Epidermal melanocyte (primary cell): Measurements from ENCODE around the gene CEACAM21.

Experiments used
- DNase-seq: peaks from one replicate; pipeline ENCODE4 v3.0.0; 2011; ENCODE audit warnings: low spot score; ENCODE audit not compliant: insufficient read length

Gene CEACAM21

DNA sequence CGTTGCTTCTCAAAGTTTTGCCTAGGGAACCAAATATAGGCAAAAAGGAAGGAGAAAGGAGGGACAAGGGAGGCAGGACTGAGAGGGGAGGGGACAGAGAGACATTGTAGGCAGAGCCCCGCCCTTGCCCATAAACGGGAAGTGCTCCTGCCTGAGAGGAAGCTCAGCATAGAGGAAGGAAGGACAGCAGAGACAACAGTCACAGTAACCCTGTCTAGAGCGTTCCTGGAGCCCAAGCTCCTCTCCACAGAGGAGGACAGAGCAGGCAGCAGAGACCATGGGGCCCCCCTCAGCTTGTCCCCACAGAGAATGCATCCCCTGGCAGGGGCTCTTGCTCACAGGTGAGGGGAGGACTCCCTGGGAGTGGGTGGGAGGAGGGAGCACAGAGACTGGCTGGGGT lies at the start of gene CEACAM21:
CEACAM21 (plus strand) TSS at position 169 of the 400 bp plus-strand sequence; CDS start at position 278, 109 bp downstream.
- DNase-seq = no peak

DNA sequence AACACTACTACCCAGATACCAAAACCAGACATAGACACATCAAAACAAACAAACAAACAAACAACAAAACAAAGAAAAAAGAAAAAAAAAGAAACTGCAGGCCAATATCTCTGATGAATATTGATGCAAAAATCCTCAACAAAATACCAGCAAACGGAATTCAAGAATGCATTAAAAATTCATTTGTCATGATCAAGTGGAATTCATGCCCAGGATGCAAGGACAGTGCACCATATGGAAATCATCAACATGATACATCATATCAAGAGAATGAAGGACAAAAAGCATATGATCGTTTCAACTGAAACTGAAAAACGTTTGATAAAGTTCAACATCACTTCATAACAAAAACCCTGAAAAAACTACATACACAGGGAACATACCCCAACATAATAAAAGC lies 48.9 kb upstream of the CEACAM21 start:
- DNase-seq = no peak

DNA sequence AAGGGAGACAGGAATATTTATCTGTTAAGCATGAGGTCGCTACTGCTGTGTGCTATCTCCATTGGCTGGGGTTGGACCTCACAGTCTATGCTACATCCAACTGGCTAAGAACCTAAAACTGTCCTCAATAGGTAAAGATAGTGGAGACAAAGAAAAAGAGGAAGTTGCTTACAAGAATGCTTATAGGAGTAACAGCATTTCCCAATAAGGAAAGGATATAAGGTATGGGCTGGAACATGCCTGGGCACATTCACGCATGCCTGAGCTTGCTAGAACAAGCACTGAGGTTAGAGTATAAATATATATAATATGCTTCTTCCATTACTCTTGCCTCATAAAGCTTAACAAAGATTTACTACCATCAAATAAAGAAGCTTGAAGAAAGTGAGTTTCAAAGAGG lies 47.9 kb upstream of the CEACAM21 start:
- DNase-seq = no peak

DNA sequence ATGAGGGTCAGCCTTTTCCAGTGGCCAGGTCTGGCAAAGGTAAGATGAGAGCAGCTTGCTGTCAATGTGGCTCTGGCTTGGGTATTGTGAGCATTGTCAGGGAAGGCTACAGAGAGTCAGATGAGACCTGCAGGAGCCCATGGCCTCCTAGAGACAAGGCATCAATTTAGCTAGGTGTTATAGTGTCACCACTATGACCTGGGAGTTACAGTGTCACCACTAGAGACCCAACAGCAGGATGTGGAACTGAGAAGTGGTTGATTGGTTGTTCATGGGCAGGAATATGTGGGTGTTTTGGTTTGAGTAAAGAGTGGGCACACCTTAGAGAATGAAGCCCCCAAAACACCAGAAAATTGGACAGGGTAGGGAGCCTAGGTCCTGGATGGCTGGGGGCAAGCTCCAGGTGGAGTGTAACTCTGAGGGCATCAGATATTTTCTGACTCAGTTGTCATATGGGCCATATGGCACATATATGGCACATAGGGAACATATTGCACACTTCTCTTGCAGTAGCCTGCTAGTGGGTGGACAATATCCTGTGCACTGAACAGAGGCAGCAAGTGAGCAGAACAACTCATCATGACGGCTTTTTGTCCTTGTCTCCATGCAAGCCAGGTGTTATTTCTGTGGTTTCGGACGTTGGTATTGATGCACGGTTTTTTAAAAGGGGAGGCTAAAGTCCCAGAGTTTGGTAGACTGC lies 46.3 kb upstream of the CEACAM21 start:
- DNase-seq = no peak

DNA sequence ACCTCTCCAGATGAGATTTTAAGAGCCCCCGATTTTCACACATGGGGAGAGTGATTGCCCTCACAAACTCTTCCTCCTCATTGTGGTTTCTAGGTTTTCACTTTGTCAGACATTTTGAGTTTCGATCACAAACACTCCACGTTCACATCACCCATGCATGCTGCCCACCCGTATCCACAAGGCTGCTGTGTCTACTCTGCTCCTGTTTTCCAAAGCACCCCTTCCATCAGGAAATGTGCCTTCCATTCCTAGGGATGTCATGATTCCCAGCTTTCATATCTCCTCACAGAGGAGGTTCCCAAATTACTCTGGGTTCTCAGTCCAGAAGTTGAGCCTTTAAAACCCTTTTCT lies 45.8 kb upstream of the CEACAM21 start:
- DNase-seq = no peak

DNA sequence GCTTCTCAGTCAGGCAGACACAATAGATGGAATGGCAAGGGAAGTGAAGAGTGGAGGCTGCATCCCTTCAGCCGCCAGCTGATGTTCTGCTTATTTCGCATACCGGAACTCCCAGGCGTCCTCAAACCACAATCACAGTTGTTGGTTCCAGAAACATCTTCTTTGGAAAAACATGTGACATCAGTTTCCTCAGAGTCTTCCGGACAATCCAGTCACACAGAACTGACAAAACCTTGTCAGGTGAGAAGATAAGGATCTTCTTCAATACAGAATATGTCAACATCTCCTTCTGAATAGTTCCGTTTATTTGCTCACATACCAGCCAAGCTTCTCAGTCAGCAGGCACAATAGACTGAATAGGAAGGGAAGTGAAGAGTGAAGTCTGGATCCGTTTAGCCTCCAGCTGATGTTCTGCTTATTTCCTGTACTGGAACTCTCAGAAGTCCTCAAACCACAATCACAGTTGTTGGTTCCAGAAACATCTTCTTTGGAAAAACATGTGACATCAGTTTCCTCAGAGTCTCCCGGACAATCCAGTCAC lies 45.1 kb upstream of the CEACAM21 start:
- no peak for DNase-seq

DNA sequence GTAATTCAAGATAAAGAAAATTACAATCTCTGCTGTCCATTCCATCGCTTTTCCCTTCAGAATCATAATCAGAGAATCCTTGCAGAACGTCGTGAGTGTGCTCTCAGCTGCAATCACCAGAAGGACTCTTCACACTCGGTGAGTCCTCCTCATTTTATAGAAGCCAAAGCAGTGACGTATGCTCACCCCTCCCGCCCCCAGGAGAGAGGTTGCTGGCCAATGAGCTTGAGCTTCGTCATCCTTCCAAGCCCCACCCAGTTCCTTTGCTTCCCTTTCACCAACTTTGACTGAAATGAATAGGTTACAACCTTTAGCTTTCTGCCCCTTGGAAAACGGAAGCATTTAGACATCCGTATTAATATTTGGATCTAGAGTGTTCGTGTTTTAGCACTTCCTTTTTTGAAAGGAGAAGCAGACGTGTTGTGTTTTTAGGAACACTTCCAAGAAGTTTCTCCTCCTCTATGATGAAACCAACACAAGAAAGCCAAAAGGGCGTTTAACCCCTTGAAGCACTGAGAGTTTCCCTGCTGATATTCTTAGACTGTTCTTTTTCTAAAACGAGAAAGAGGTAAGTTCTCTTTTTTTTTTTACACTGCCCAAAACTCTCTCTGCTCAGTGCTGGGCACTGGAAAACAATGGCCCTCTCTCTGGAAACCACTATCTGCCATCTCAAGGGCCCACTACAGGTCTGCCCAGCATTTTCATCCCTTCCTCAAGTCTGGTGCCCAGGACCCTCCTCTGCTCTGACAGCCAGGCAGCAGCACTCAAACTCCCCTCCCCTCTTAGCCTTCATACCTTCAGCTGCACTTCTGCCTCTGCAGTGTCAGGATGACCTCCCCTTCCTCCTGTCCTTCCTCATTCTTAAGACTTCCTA lies 44.3 kb upstream of the CEACAM21 start:
- no peak for DNase-seq

DNA sequence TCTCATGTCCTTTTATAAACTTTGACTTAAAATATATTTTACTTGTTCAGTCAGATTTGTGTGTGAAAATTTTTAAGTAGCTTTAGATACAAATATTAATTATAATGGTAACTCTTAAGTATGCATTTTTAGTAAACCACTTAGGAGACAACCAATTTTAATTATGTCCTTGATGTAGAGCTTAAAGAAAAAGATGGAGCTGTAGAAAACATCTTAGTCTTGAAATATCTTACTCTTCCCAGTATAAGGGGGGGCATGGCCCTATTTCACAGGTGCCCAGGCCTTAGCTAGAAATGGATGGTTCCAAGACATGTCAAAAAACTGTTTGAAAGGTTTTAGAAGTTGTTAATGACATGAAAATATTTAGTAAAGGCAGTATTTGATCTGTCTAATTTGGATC lies 43.4 kb upstream of the CEACAM21 start:
- DNase-seq = no peak

DNA sequence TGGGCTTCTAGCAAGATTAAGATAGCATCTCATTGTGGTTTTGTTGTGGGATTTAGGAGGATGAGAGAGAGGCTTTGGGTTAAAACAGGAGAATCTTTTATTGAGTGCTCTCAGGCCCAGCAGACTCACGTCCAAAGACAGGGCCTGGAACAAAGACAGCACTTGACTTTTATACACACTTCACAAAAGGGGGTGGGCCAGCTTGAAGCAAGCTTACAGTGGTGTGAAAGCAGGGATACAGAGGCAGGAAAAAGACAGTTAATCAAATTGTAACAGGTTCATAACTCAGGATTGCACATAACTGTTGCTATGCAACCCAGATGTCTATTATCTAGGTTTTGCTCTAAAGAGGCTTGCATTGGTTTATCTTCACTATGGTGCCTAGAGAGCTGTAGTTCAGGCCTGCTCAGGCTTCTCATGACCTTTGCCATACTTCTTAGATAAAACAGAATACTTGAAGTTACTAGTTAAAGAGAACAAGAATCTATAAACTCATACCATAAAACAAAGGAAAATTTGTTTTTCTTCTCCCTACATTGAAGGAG lies 42.2 kb upstream of the CEACAM21 start:
- no peak for DNase-seq

DNA sequence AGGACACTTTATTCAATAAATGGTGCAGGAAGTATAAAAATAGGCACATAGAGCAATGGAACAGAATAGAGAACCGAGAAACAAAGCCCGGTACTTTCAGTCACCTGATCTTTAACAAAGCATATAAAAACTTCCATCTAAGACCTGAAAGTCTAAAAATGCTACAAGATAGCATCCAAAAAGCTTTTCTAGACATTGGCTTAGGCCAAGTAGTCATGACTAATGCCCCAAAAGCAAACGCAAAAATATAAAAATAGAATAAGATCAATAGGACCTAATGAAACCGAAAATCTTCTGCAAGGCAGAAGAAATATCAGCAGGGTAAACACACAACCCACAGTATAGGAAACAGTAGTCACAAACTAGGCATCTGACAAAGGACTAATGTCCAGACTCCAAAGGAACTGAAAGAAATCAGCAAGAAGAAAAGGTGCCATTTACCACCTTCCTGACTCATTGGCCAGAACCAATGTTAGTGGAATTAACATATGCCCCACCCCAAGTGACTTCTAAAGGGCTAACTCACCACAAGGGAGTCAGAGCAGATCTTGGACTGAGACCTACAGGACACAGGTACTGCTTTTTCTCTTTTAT lies 40.8 kb upstream of the CEACAM21 start:
- DNase-seq = no peak

DNA sequence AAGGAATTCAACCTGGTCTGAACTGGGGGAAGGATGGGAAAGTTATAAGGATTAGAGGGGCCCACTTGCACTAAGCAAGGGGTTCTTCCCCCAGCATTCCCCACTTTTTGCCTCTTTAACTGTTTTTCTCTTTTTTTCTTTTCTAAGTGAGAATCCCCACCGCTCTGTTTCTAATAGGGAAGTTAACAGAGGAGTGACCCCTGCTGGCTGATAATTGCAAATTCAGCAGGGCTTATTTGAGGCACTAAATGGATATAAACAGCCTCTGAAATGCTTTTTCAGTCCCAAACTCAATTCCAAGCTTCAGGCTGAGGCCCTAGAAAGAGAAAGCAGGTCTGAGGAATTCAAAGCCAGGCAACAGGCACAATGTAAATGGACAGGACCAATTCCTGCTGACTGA lies 38.2 kb upstream of the CEACAM21 start:
- DNase-seq = no peak

DNA sequence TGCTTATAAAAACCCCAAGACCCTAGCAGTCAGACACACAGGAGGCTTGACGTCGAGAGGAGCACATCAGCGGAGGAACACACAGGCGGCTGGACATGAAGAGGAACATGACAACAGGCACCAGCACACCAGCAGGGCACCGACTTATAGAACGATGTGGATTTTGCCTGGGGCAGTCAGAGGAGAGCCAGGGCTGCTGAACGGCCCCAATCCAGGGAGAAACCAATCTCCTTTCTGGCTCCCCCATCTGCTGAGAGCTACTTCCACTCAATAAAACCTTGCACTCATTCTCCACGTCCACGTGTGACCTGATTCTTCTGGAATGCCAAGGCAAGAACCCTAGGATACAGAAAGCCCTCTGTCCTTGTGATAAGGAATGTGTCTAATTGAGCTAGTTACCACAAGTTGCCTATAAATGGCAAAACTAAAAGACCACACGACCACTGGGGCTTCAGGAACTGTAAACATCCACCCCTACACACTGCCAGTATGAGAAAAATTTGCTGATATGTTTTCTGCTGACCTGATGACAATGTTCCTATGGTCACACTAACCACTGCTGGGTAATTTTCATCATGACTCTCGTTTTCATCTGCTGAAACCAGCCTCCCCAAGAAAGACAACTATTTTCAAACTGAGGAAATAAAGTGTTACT lies 35.8 kb upstream of the CEACAM21 start:
- no peak for DNase-seq

DNA sequence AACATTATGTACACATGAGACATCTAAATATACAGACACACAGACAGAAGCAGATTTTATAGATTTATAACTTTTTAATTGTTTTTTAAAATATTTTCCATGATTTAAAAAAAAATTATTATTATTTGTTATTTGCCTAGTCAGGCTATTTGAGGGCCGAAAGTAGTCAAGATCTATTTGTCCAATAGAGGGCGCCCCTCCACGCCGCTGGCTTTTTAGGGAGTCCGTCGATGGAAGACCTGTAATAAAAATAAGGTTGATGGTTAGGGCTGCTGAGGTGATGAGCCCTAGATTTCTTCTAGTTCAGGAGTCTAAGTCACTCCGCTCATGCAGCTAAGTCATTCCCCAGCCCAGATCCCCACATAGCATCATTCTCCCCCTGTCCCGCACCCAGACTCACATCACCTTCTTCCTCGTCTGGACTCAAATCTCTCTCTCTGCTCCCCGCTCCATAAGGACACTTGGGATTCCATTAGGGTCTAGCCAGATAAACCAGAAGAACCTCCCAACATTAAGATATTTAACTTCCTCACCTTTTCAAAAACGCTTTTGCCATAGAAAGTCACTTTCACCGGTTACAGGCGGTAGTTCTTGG lies 33.9 kb upstream of the CEACAM21 start:
- DNase-seq = no peak

DNA sequence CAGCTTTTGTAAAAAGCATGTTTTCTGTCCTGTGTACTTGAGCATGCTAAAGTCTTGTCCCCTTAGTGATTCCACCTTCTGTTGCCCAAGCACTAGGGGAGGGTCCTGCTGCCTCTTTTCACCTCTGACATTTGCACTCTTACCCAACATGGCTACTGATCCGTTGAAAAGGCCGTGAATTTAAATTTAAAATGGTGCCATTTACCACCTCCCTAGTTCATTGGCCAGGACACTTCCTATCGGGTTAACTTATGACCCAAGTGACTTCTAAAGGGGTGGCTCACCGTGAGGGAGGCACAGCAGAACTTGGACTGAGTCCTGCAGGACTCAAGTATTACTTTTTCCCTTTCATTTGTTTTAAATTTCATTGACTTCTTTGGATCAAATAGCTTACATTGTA lies 33.3 kb upstream of the CEACAM21 start:
- DNase-seq = no peak

DNA sequence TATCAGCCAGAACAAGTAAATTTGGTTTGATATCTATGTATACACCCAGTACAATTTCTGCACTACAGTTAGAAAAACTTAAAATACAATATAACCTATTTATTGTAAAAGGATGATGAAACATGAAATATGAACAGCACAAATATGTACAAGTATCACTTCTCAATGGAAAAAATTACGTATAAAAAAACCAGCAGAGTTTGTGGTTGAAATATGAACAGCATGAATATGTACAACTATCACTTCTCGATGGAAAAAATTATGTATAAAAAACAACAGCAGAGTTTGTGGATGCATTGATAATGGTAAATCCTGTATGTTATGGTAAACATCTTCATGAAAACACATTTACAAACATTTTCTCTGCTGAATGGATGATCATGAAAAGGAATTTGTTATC lies 32.4 kb upstream of the CEACAM21 start:
- DNase-seq = no peak

DNA sequence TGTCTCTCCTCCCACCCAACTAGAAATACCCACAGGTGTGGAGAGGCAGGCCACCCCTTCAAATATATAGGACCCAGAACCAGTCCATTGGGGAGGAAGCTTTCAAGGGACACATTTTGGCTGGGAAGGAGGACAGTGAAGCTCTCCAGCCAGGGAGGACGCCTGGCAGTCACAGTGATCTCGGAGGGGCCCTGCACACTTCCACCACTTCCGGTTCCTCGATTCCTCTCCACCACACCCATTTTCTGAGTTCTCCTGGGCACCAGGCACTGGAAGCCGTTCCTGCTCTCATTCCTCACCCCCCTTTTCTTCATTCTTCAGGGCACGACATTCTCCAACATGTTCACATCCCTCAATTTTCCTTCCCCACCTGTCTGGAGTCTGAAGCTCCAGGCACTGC lies 30.4 kb upstream of the CEACAM21 start:
- no peak for DNase-seq

DNA sequence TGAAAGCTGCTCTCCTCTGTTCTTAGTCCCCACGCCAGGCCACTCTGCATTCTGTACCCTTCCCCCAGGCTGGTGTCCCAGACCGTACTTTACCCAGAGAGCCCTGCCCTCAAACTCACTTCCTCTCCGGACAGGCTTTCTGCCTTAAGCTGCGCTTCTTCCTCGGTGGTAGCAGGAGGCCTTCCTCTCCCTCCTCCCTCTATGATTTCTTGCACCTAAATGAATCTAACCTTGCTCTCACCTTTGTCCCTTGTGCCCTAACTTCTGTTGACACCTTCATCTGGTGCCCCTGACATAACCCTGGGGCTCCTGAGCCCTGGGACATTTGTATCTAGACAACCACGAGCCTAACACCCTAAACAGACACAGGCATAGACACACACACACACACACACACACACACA lies 29.6 kb upstream of the CEACAM21 start:
- no peak for DNase-seq

DNA sequence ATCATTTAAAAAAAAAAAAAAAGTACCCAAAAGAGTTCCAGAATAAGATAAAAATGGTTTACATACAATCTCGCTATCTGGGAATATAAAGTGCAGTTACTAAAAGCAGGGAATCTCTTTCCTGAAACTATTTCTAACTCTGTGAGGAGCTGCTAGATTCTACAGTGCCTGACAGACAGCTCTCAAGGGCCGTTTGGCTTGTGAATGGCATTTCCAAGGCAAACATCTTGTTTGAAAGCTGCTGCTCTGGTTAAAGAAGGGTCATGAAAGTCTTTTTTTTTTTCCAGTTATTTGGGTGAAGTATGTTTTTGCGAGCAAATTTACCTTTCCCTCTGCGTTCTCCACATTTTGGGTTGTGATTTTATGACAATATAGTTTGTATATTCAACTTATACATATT lies 29.0 kb upstream of the CEACAM21 start:
- DNase-seq = no peak

DNA sequence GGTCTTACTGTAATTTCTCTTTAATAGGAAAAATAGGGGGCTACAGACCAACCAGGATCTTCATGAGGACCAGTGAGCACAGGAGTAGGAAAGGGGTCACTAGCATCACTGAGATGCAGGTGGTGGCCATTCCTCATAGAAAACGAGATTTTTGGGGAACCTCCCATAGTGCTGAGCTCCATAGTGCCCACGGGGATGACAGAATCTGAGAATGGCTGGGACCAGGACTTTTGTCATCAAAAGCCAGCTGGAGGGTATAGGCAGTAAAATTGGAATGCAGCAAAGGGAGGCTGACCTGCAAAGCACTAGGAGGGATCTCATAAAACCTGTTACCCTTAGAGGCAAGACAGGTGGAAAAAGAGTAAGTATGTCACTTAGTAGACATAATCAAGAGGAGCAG lies 28.4 kb upstream of the CEACAM21 start:
- no peak for DNase-seq

DNA sequence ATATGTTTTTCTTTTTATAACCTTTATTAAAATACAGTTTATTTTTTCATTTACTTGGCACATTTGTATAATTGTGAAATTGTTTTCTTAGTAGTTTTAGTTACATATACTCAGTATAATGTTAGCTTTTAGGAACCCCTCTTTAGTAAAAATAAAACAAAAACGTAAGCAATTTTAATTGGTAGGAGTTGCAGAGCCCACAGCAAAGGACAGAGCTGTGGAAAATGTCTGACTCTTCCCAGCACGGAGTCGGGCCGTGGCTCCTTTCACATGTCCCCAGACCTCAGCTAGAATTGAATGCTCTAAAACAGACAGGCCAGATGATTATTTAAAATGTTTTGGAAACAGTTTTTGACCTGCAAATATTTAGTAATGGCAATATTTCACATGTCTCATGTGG lies 27.9 kb upstream of the CEACAM21 start:
- DNase-seq = no peak
